GM13976 (cell line): ENCODE data around the gene SLC25A15.

Experiments
- DNase-seq: peaks from one replicate; pipeline ENCODE4 v3.0.0; 2012; ENCODE audit warnings: low spot score
- CTCF ChIP-seq: IDR thresholded peaks from 2 replicates; pipeline ENCODE4 v1.5.1; 2012; ENCODE audit warnings: borderline replicate concordance, mild to moderate bottlenecking; ENCODE audit not compliant: insufficient read depth; ENCODE audit errors: extremely low read depth, missing control alignments, control extremely low read depth
- in situ Hi-C: fragments of 300-500 bp; cut with MboI; formaldehyde crosslinking; loops from one replicate; pipeline ENCODE4 v1.12.0; 2022; ENCODE audit warnings: low sequenced_read_pairs, mixed read lengths, inconsistent platforms; ENCODE audit not compliant: unreplicated experiment

SLC25A15 gene

GRCh38 chr13:40790154-40790616 is 774 bp downstream of the SLC25A15 start:
- TF ChIP-seq CTCF: no peak
- in situ Hi-C loops: loop anchor here (10.0 to 25.0 kb wide), 2 partner anchors 135 to 272 kb away; partner anchors contain the start of gene WBP4
- no peak for DNase-seq

- TF ChIP-seq CTCF: no peak
- in situ Hi-C loops: loop anchor here (10.0 to 25.0 kb wide), 2 partner anchors 132 to 270 kb away; partner anchors contain the start of gene WBP4
- DNase-seq: no peak
Measured at GRCh38 chr13:40792284-40793051, 3.1 kb downstream of the SLC25A15 start.

GRCh38 chr13:40793339-40793738 is 3.9 kb downstream of the SLC25A15 start:
- in situ Hi-C loops: loop anchor here (10.0 to 25.0 kb wide), 2 partner anchors 131 to 269 kb away; partner anchors contain the start of gene WBP4
- no peak for DNase-seq
- TF ChIP-seq CTCF: no peak

GRCh38 chr13:40794414-40795368 is 5.3 kb downstream of the SLC25A15 start:
- no peak for TF ChIP-seq CTCF
- in situ Hi-C loops: loop anchor here (10.0 to 25.0 kb wide), 2 partner anchors 130 to 268 kb away; partner anchors contain the start of gene WBP4
- no peak for DNase-seq

GRCh38 chr13:40796649-40797048 is 7.2 kb downstream of the SLC25A15 start:
- DNase-seq: no peak
- in situ Hi-C loops: loop anchor here (10.0 to 25.0 kb wide), 2 partner anchors 128 to 266 kb away; partner anchors contain the start of gene WBP4
- TF ChIP-seq CTCF: no peak

GRCh38 chr13:40798380-40798779 is 9.0 kb downstream of the SLC25A15 start:
- in situ Hi-C loops: loop anchor here (10.0 to 25.0 kb wide), 2 partner anchors 126 to 264 kb away; partner anchors contain the start of gene WBP4
- TF ChIP-seq CTCF: no peak
- DNase-seq: no peak
